ENCODE data around the gene NIT1. TPM values are rescaled to one million over a fixed set of nuclear protein-coding genes. Genes with fewer than 3 reads are reported as not detected.

The NIT1 gene
- total RNA-seq, 1 donor from 2014 or later, result 40.6 TPM

- intact Hi-C loops (cut with micrococcal nuclease), result no loop called here
Observed at GRCh38 chr1:161168906-161169305, 51.0 kb downstream of the NIT1 start.

Other genes with a start within 250 kb of the NIT1 start
- gene ITLN1, start 232.9 kb upstream of the NIT1 start, total RNA-seq, result not detected in 2 replicates
- not detected in 2 replicates for gene ITLN2, start 163.3 kb upstream of the NIT1 start, total RNA-seq
- 17.4 and 19.7 TPM in 2 replicates for gene F11R, start 97.0 kb upstream of the NIT1 start, total RNA-seq
- gene TSTD1, start 79.1 kb upstream of the NIT1 start, total RNA-seq, result 40.8 and 43.5 TPM in 2 replicates
- 78.3 and 86.9 TPM in 2 replicates for gene USF1, start 72.1 kb upstream of the NIT1 start, total RNA-seq
- 301 and 314 TPM in 2 replicates for gene ARHGAP30, start 48.2 kb upstream of the NIT1 start, total RNA-seq
- not detected in 2 replicates for gene NECTIN4, start 28.5 kb upstream of the NIT1 start, total RNA-seq
- not detected in 2 replicates for gene KLHDC9, start 19.7 kb upstream of the NIT1 start, total RNA-seq
- 71.4 and 71.5 TPM in 2 replicates for gene PFDN2, start 68 bp upstream of the NIT1 start, total RNA-seq
- gene DEDD, start 14.6 kb downstream of the NIT1 start, total RNA-seq, result 41.5 and 47.6 TPM in 2 replicates
- gene UFC1, start 35.9 kb downstream of the NIT1 start, total RNA-seq, result 109 TPM in 2 replicates
- gene USP21, start 41.4 kb downstream of the NIT1 start, total RNA-seq, result 30.6 and 33.6 TPM in 2 replicates
- 29.5 and 30.7 TPM in 2 replicates for gene PPOX, start 48.3 kb downstream of the NIT1 start, total RNA-seq
- 56.3 and 58.4 TPM in 2 replicates for gene B4GALT3, start 59.4 kb downstream of the NIT1 start, total RNA-seq
- 2.2 and 2.4 TPM in 2 replicates for gene ADAMTS4, start 80.9 kb downstream of the NIT1 start, total RNA-seq
- 82.8 and 88.5 TPM in 2 replicates for gene NDUFS2, start 84.3 kb downstream of the NIT1 start, total RNA-seq
- gene FCER1G, start 97.2 kb downstream of the NIT1 start, total RNA-seq, result 1.7 and 2.9 TPM in 2 replicates
- not detected in 2 replicates for gene APOA2, start 105.5 kb downstream of the NIT1 start, total RNA-seq
- 26.4 and 27.1 TPM in 2 replicates for gene TOMM40L, start 108.0 kb downstream of the NIT1 start, total RNA-seq
- gene NR1I3, start 120.1 kb downstream of the NIT1 start, total RNA-seq, result not detected in 2 replicates
- 0.15 and 0.29 TPM in 2 replicates for gene PCP4L1, start 140.6 kb downstream of the NIT1 start, total RNA-seq
- gene MPZ, start 191.9 kb downstream of the NIT1 start, total RNA-seq, result 6.1 and 7.0 TPM in 2 replicates
- gene SDHC, start 196.3 kb downstream of the NIT1 start, total RNA-seq, result 171 TPM in 2 replicates
- gene CFAP126, start 249.8 kb downstream of the NIT1 start, total RNA-seq, result not detected in 2 replicates